Measurements from ENCODE around the gene CYP21A2. TPM values are rescaled to one million over a fixed set of nuclear protein-coding genes. Genes with fewer than 3 reads are reported as not detected.
A peak's percentile ranks its signal among the peaks of the same experiment; 100 is the strongest.
"Not testable (repeated sequence)": the region's sequence is repeated elsewhere in the genome, so short reads cannot be mapped to it uniquely, and the experiment has no call there.

Gene CYP21A2
- total RNA-seq, 1 donor from 2014 or later: 1.0 TPM

DNA sequence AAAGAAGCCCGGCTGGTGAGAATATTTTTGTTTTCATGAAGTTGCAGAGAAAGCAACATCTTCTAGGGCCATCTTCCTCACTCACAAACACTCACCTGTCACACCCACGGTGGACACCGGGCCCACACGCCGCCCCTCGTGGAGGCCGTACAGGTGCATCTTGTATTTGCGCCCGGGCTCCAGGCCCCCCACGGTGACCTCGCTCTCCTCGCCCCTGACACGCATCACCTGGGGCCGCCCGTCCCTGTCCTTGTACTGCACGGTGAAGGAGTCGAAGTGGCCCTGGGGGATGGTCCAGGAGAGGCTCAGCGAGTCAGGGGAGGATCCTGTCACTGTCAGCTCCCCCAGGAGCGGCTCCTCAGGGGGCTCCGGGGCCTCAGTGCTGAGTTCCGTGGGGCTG lies 17.5 kb downstream of the CYP21A2 start:
- DNase-seq: not testable (repeated sequence)

DNA sequence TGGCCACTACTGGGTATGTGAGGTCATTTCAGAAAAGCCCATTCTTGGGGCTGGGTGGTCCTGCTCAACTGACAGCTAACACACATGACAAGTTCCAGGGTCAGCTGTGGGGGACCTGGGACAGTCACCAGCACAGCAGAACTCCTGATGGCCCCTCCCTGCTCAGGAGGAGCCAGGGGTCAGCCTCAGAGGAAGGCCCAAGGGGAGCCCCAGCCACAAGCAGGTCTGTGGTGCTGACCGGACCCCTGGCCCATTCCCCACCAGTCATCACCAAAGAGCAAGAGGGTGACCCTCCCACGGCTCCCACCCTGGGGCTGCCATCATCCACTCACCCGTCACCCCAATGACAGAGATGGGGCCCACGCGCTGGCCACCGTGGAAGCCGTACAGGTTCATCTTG lies 18.0 kb downstream of the CYP21A2 start:
- DNase-seq: no peak

DNA sequence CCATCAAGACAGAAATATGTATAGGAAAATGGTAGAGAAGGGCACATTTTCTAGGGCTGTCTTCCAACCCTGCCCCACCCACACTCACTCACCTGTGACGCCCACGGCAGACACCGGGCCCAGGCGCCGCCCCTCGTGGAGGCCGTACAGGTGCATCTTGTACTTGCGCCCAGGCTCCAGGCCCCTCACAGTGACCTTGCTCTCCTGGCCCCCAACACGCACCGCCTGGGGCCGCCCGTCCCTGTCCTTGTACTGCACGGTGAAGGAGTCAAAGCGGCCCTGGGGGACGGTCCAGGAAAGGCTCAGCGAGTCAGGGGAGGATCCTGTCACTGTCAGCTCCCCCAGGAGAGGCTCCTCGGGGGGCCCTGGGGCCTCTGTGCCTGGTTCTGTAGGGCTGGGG lies 19.8 kb downstream of the CYP21A2 start:
- DNase-seq: no peak

DNA sequence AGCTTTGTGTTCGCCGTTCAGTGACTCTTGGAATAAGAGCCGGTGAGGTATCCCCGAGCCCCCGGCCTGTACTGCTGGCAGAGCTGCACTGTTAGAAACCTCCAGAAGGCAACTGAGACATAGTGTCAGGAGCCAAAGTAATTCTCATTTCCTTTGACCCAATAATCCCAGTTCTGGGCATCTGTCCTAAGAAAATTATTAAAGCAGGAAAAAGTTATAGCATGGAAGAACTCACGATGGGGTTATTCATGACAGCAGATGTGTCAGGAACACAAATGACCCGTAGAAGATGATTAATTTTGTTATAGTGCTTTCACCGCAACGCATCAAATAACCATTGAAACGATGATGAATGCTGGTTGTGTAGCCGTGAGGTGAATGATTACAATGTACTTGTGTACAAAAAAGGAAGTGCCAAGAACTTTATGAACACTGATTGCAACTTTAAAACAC lies 20.3 kb downstream of the CYP21A2 start:
- no peak for DNase-seq

DNA sequence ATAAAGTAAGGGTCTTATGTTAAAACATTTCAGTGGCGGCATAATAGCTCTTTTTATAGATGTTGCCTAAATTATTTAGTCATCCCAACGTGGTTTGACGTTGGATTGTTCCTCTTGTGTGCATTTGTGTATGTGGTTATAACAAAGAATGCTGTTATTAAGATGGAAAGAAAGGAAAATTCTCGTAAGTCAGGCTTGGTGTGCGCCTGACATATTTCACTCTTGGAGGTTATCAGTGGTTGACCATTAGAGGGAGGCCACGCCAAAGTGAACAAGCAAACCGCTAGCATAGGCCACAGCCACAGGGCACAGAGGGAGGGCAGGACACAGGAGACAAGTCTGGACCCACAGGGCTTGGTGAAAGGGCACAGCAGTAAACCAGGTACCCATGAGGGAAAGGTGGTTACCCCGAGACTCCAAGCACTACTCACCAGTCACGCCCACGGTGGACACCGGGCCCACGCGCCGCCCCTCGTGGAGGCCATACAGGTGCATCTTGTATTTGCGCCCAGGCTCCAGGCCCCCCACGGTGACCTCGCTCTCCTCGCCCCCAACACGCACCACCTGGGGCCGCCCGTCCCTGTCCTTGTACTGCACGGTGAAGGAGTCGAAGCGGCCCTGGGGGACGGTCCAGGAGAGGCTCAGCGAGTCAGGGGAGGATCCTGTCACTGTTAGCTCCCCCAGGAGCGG lies 22.9 kb downstream of the CYP21A2 start:
- DNase-seq: no peak

DNA sequence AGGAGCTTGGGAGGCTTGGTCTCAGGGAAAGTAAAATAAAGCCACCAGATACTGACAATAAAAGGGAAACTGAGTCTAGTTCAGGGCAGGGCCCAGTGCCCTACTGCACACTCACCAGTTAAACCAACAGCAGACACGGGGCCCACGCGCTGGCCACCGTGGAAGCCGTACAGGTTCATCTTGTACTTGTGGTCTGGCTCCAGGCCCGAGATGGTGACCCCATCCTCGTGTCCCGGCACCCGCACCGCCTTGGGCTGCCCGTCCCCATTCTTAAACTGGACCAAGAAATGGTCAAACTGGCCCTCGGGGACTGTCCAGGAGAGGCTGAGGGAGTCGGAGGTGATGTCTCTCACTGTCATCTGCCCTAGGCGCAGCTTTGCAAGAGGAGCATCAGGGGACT lies 26.5 kb downstream of the CYP21A2 start:
- DNase-seq: no peak

DNA sequence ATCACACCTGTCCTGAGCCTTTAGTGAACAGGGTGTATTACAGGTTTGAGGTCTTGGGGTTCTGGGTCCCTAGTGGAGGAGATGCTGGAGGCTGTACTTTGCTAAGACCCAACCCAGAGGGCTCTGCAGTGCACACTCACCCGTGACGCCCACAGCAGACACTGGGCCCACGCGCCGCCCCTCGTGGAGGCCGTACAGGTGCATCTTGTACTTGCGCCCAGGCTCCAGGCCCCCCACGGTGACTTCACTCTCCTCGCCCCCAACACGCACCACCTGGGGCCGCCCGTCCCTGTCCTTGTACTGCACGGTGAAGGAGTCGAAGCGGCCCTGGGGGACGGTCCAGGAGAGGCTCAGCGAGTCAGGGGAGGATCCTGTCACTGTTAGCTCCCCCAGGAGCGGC lies 29.3 kb downstream of the CYP21A2 start:
- not testable (repeated sequence) for DNase-seq

DNA sequence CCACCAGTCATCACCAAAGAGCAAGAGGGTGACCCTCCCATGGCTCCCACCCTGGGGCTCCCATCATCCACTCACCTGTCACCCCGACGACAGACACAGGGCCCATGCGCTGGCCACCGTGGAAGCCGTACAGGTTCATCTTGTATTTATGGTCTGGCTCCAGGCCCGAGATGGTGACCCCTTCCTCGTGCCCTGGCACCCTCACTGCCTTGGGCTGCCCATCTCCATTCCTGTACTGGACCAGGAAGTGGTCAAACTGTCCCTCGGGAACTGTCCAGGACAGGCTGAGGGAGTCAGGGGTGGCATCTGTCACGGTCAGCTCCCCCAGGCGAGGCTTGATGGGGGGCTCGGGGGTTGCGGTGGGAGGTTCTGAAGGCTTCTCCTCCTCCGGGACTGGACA lies 30.1 kb downstream of the CYP21A2 start:
- not testable (repeated sequence) for DNase-seq

DNA sequence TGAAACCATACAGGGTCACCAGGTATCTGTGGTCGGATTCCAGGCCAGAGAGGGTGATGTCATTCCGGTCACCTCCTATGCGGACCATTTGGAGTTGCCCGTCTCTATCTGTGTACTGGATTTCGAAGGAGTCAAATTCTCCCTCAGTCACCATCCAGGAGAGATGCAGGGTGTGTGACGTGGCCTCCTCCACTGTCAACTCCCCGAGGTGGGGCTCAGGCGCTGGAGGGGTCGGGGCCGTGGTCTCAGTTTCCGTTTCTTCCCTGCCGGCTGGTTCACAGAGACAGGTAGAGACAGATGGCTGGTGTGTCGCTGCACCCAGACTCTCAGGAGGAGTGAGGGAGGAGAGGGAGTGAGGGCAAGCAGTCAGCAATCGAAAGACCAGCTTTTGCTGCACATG lies 30.7 kb downstream of the CYP21A2 start:
- no peak for DNase-seq

DNA sequence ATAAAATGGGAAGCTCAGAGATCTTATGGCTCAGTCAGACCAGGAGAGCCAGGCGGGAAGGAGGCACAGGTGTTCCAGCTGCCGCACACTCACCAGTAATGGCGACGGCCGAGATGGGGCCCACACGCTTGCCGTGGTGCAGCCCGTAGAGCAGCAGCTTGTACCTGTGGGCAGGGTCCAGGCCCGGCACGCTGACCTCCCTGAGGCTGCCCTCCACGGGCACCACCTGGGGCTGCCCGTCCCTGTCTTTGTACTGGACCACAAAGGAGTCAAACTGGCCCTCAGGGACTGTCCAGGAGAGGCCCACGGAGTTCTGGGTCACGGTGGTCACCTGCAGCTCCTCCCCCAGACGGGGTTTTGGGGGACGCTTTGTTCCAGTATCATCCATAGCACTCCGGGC lies 31.2 kb downstream of the CYP21A2 start:
- no peak for DNase-seq

DNA sequence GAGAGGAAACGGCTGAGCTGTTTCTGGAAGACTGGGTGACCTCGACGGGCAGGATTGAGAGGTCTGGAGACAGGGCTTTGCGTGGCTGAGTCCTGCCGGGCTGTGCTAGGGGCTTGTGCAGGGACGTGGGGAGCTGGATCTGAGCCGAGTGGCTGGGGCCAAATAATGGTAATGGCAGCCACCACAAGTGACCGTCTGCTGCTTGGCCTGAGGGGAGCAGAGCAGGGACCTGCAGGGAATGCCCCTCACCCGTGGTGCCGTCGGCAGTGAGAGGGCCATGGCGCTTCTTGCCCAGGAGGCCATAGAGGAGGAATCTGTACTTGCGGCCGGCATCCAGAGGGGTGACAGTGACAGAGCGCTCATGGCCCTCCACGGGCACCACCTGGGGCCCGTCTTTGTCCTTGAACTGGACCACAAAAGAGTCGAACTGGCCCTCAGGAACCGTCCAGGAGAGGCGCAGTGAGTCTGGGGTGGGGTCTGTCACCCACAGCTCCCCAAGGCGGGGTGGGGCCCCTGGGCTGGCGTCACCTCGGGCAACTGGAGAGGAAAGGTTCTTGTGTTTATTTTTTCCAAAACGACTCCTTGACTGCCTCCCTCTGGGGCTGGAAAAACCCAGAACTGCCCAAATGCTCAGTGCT lies 31.8 kb downstream of the CYP21A2 start:
- DNase-seq: no peak

DNA sequence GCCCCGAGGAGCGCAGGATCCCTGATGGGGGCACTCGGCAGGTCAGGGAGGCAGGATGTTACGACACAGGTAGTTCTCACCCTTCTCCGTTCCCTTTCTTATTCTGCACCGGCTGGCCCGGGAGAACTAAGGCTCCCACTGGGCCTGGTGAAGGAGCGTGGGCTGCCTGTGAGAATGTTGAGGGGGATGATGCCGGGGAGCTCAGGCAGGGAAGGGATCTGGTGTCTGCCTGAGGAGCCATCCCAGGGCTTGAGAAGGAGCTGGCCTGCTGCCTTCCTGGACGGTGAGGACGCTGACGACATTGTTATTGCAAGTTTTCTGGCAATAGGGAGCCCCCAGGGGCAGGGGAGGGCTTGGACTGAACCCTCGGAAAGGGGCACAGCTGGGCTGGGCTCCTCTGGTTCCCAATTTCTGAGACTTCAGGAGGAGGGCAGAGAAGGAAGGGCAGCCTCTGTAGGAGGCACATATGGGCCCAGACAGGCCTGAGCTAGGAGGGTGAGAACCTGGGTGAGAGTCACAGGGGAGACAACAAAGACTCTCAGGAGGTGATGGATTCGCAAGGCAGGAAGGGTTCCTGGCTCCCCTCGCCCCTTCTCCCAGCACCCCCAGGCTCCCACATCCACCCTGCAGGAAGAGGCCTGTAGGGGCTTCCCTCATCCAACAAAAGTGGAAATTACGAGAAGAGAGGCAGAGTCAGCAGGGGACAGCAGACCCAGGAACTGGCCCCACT lies 32.8 kb downstream of the CYP21A2 start:
- peak; percentile 83 for DNase-seq

DNA sequence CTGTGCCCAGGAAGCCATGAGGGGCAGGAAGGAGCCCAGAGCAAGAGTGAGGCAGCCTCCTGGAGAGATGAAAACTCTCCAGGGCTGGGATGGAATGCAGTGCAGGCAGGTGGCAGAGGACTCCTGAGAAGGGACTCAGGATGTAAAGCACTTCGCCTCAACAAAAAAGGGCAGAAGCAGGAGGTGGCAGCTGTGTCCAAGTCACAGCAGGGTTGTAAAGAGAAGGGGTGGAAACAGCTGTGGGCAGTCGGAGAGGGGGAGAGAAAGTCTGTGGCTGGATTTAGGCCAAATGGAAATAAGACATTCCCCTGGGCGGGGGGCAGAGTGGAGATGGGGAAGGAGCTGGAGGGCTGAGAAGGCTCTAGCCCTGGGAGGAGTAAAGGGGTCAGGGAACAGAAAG lies 34.9 kb downstream of the CYP21A2 start:
- DNase-seq: peak; percentile 92

DNA sequence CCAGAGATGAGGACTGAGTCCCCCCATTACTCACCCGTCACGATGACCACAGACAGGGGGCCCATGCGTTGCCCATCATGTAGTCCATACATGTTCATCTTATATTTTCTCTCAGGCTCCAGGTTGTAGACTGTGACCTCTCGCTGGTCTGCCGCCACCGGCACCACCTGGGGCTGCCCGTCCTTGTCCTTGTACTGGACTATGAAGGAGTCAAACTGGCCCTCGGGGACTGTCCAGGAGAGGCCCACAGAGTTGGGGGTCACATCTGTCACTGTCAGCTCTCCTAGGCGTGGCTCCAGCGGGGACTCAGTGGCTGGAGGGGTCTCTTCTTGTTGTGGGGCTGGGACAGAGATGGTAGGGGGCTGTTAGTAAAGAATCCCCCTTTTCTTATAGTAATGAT lies 35.4 kb downstream of the CYP21A2 start:
- no peak for DNase-seq

DNA sequence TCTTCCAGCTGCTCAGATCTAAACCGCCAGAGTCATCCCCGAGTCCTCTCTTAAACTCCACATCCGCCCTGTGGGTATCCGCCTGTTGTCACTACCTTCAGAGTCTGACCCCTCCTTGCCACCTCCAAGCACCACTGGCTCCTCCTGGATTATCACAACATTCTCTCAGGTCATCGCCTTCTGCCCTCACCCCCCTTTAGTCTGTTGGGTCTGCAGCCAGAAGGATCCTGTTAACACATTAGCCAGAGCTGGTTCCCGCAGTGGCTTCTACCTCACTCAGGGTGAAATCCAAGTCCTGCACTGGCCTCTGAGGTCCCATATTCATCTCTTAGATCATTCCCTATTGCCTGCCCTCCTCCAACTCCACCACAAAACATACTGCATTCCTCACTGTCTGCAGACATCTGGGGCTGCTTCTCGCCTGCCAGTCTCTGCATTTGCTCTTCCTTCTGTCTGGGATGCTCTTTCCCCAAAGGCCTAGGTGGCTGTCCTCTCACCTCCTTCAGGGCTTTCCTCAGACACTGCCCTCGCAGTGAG lies 36.8 kb downstream of the CYP21A2 start:
- DNase-seq: no peak

DNA sequence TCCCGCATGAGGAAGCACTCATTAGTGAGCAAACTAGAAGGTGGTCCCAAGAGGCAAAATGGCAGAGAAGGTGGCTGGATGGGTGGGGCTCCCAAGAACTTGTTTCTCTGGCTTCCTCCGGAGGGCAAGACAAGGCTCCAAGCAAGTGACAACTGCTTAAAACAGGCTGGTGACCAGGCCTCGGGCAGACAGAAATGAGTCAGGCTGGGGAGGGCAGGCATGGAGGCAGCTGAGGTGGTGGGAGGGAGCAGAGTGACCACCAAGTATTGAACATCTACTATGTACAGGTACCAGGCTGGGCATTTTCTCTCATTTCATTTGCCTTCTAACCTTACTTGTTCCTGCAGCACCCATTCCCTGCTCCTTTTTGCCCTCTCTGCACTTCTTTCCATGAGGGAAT lies 37.6 kb downstream of the CYP21A2 start:
- no peak for DNase-seq

DNA sequence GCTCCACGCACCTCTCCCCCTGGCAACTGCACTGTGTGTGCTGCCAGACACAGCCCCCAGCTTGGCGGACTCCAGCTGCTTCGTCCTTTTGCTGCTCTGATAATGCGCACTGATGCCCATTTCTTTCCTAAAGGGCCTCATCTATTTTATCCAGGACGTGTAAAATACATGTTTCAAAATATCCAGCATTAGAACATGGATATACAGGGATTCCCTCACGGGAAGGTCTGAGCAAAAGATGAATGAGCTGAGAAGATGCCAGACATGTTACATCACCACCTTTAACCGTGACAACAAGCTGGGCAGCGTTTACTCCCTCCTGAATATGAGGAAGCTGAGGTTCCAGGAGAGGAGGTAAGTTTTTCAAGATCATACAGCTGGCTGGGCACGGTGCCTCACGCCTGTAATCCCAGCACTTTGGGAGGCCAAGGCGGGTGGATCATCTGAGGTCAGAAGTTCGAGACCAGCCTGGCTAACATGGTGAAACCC lies 38.1 kb downstream of the CYP21A2 start:
- DNase-seq: peak; percentile 87

DNA sequence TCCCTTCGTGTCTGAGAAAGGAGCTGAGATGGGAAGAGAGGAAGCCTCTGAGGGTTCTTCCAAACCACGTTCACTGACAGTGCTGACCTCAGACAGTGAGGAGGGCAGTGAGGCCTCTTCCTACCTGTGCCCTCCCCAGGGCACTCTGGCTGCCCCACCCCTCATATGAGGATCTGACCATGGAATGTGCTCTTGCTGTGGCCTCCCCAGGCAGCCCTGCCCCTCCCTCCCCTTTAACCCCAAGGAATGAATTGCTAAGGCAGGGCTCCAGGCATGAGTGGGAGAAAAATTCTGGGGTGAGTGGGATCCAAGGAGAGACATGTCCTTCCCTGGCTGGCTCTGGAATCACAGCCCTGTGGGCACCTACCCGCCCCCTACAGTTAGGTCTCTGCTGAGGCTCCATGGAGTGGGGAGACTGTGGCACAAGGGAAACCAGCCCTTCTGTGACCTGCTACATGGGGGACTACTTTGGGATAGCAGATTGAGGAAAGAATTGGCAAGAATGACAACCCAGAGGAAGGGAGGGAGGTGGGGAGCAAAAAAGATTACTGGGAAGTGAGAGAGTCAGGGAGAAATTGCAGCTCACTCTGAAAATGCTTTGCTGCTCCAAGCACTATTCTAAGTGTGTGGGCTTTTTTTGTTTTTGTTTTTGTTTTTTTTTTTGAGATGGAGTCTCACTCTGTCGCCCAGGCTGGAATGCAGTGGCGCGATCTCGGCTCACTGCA lies 41.5 kb downstream of the CYP21A2 start:
- no peak for DNase-seq

DNA sequence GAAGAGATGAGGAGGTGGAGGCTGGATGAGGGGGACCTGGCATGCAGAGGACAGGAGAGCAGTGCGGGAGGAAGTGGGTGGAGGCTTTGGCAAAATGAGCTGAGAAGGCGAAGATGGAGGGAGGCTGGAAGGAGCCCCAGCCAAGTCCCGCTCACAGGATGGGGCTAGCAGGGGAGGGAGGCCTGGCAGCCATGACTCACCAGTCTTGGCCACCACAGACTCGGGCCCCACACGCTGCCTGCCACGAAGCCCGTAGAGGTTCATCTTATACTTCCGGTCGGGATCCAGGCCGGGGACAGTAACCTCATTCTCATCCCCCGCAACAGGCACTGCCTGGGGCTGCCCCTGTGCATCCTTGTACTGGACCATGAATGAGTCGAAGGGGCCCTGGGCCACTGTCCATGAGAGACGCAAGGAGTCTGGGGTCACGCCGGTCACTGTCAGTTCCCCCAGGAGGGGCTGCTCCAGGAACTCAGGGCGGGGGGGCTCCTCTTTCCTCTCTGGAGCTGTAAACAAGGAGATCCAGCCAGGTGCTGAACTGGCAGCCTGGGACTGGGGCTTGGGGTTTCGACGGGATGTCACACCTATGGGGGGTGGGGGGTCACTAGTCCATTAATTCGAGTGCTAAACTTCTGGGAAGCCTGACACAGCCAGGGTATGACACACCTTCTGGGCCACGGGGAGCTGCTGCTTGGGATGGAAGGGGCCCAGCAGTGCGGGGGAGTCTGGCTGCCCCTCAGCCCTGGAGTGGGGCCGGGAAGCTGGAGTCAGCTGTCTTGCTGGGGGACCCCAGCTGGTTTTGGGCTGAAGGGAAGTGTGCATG lies 43.2 kb downstream of the CYP21A2 start:
- peak; percentile 51 for DNase-seq

DNA sequence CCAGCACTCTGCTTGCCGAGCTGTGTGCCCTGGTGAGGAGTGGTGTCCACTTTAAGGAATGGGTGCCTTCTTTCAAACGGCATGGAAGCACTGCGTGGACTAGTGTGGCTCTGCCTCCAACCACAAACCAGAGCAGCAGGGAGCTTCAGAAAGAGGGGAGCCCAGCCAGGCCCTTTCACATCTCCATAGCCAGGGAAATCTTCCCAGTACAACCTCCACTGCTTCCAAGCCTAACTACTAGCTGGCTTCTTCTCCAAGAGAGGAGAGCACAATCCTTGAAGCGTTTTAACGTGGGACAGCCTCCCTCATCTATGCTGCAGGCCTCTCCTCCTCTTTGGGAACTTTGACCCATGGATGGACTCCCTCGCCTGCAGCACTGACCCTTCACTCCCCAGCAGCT lies 44.3 kb downstream of the CYP21A2 start:
- no peak for DNase-seq

DNA sequence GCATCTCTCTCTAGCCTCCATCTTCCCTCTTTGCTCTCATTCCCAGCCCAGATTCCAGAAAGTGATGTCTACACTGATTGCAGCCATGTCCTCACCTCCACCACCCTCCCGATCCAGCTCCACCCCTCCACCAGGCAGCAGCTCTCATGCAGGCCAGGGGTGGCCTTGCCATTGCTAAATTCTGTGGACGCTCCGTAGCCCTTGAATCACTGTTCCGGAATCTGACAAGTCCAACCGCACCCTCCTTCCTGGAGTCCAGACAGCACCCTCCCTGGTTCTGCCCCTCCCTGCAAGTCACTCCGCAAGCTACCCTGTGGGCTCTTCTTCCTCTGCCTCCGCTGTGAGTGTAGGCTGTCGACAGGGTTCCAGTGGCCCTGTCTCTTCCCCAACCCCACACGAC lies 44.7 kb downstream of the CYP21A2 start:
- DNase-seq: no peak

Data from tongue (tissue), 2 donors.